H9 (cell line): Measurements from ENCODE around the gene NPAS3. TPM values are rescaled to one million over a fixed set of nuclear protein-coding genes. Genes with fewer than 3 reads are reported as not detected.

Experiments
- DNase-seq: peaks from one replicate; pipeline ENCODE4 v3.0.0-alpha.2; 2017
- H2AFZ ChIP-seq: one replicate; pipeline ENCODE4 v1.6.1; 2013; ENCODE audit warnings: mild to moderate bottlenecking, low read length, control low read depth, moderate library complexity
- H2AK5ac ChIP-seq: 2 replicates; pipeline ENCODE4 v1.6.1; 2013; ENCODE audit warnings: low read length, control low read depth, mixed read lengths; ENCODE audit not compliant: insufficient read length
- H2BK120ac ChIP-seq: one replicate; pipeline ENCODE4 v1.6.1; 2013; ENCODE audit warnings: low read depth, mild to moderate bottlenecking, low read length, control low read depth, inconsistent platforms; ENCODE audit not compliant: poor library complexity, severe bottlenecking
- H2BK12ac ChIP-seq: 2 replicates; pipeline ENCODE4 v1.6.1; 2013; ENCODE audit warnings: low read length, control low read depth, mixed read lengths, low read depth; ENCODE audit not compliant: insufficient read length
- H2BK15ac ChIP-seq: 2 replicates; pipeline ENCODE4 v1.6.1; 2013; ENCODE audit warnings: low read depth, low read length, control low read depth
- H2BK20ac ChIP-seq: one replicate; pipeline ENCODE4 v1.6.1; 2013; ENCODE audit warnings: low read depth, mild to moderate bottlenecking, low read length, control low read depth, inconsistent platforms; ENCODE audit not compliant: poor library complexity, severe bottlenecking
- H2BK5ac ChIP-seq: 2 replicates; pipeline ENCODE4 v1.6.1; 2013; ENCODE audit warnings: low read length, control low read depth, mixed read lengths; ENCODE audit not compliant: insufficient read length
- H3K14ac ChIP-seq: 2 replicates; pipeline ENCODE4 v1.6.1; 2013; ENCODE audit warnings: low read length, control low read depth; ENCODE audit not compliant: insufficient read depth
- H3K18ac ChIP-seq: 2 replicates; pipeline ENCODE4 v1.6.1; 2013; ENCODE audit warnings: low read depth, mild to moderate bottlenecking, mixed read lengths, low read length, control low read depth; ENCODE audit not compliant: insufficient read length
- H3K23ac ChIP-seq: 2 replicates; pipeline ENCODE4 v1.6.1; 2013; ENCODE audit warnings: low read length, control low read depth, mixed read lengths, low read depth; ENCODE audit not compliant: insufficient read length
- H3K23me2 ChIP-seq: 2 replicates; pipeline ENCODE4 v1.6.1; 2013; ENCODE audit warnings: low read depth, mild to moderate bottlenecking, mixed read lengths, low read length, control low read depth; ENCODE audit not compliant: insufficient read length, poor library complexity, severe bottlenecking
- H3K27ac ChIP-seq: 2 replicates; pipeline ENCODE4 v1.5.1; 2013; ENCODE audit warnings: low read length, control low read depth, mixed read lengths, low read depth; ENCODE audit not compliant: insufficient read length
- H3K27me3 ChIP-seq: 2 replicates; pipeline ENCODE4 v1.6.1; 2013; ENCODE audit warnings: low read length, control low read depth, inconsistent platforms; ENCODE audit not compliant: insufficient read depth
- H3K4ac ChIP-seq: 2 replicates; pipeline ENCODE4 v1.6.1; 2013; ENCODE audit warnings: low read depth, mild to moderate bottlenecking, control low read depth, inconsistent platforms, low read length, moderate library complexity
- H3K4me1 ChIP-seq: 2 replicates; pipeline ENCODE4 v1.6.1; 2013; ENCODE audit warnings: low read length, control low read depth, inconsistent platforms; ENCODE audit not compliant: insufficient read depth
- H3K4me2 ChIP-seq: 2 replicates; pipeline ENCODE4 v1.6.1; 2013; ENCODE audit warnings: low read length, control low read depth, mixed read lengths; ENCODE audit not compliant: insufficient read length, insufficient read depth
- H3K56ac ChIP-seq: 2 replicates; pipeline ENCODE4 v1.6.1; 2013; ENCODE audit warnings: low read depth, mild to moderate bottlenecking, mixed read lengths, low read length, control low read depth; ENCODE audit not compliant: insufficient read length
- H3K79me1 ChIP-seq: 2 replicates; pipeline ENCODE4 v1.6.1; 2013; ENCODE audit warnings: low read depth, mild to moderate bottlenecking, moderate library complexity, low read length, control low read depth, inconsistent platforms; ENCODE audit not compliant: insufficient read depth, poor library complexity, severe bottlenecking
- H3K79me2 ChIP-seq: 2 replicates; pipeline ENCODE4 v1.6.1; 2013; ENCODE audit warnings: low read length, control low read depth, inconsistent platforms; ENCODE audit not compliant: insufficient read depth
- H3K9ac ChIP-seq: 2 replicates; pipeline ENCODE4 v1.6.1; 2013; ENCODE audit warnings: low read length, control low read depth, mixed read lengths; ENCODE audit not compliant: insufficient read length; ENCODE audit errors: extremely low read depth
- H3K9me3 ChIP-seq: one replicate; pipeline ENCODE4 v1.6.1; 2013; ENCODE audit warnings: low read depth, low read length, inconsistent platforms; ENCODE audit not compliant: control insufficient read depth
- H3T11ph ChIP-seq: one replicate; pipeline ENCODE4 v1.6.1; 2013; ENCODE audit warnings: mild to moderate bottlenecking, low read length, control low read depth, inconsistent platforms
- H4K20me1 ChIP-seq: one replicate; pipeline ENCODE4 v1.6.1; 2013; ENCODE audit not compliant: control insufficient read depth, insufficient read length, insufficient read depth
- H4K5ac ChIP-seq: 2 replicates; pipeline ENCODE4 v1.6.1; 2013; ENCODE audit warnings: low read depth, mild to moderate bottlenecking, mixed read lengths, low read length, control low read depth; ENCODE audit not compliant: insufficient read length
- H4K8ac ChIP-seq: replicated peaks from 2 replicates; pipeline ENCODE4 v1.6.1; 2013; ENCODE audit warnings: low read length, control low read depth, mixed read lengths, low read depth; ENCODE audit not compliant: insufficient read length
- H4K91ac ChIP-seq: 2 replicates; pipeline ENCODE4 v1.6.1; 2013; ENCODE audit warnings: low read depth, mild to moderate bottlenecking, moderate library complexity, mixed read lengths, low read length, control low read depth; ENCODE audit not compliant: insufficient read length
- H3K27ac Mint-ChIP-seq, 3 experiments: 2 replicates in 2 of 3; 3 replicates in 1 of 3; pipeline ENCODE4 v1.8.0; 2020 to 2021; ENCODE audit warnings: mixed read lengths in 3 of 3, mild to moderate bottlenecking in 1 of 3, moderate library complexity in 1 of 3
- H3K27me3 Mint-ChIP-seq: 2 replicates; pipeline ENCODE4 v1.8.0; 2021; ENCODE audit warnings: low read depth, mild to moderate bottlenecking, moderate library complexity, mixed read lengths
- H3K36me3 Mint-ChIP-seq, 3 experiments: 2 replicates in 2 of 3; 3 replicates in 1 of 3; pipeline ENCODE4 v1.8.0; 2020 to 2021; ENCODE audit warnings: low read depth in 3 of 3, mixed read lengths in 3 of 3; ENCODE audit not compliant: insufficient read depth in 1 of 3
- H3K4me1 Mint-ChIP-seq, 2 experiments: 2 replicates each; pipeline ENCODE4 v1.8.0; 2020; ENCODE audit warnings: mixed read lengths in 2 of 2
- H3K4me3 Mint-ChIP-seq, 2 experiments: 2 replicates in 1 of 2; 3 replicates in 1 of 2; pipeline ENCODE4 v1.8.0; 2020 to 2021; ENCODE audit warnings: mild to moderate bottlenecking in 2 of 2, mixed read lengths in 2 of 2, moderate library complexity in 1 of 2
- H3K9me3 Mint-ChIP-seq, 2 experiments: 2 replicates in 1 of 2; 3 replicates in 1 of 2; pipeline ENCODE4 v1.8.0; 2020; ENCODE audit warnings: mild to moderate bottlenecking in 2 of 2, mixed read lengths in 2 of 2, moderate library complexity in 1 of 2
- WGBS: extraction: QIAGEN DNeasy Blood & Tissue Kit; methylation state at CpG from one replicate; pipeline ENCODE4 v1.1.7; 2013; ENCODE audit warnings: missing lambda C conversion rate, low lambda C conversion rate, mixed read lengths; ENCODE audit not compliant: insufficient read length; ENCODE audit errors: extremely low coverage; 5-methylcytosine and 5-hydroxymethylcytosine counted together
- total RNA-seq: library from RNA; stranded (reverse); gene quantifications from 2 replicates; pipeline ENCODE4 v1.2.1, GENCODE V29; 2021
- TF ChIP-seq, protein P1 (sequence below): fragments of 200-600 bp; sonication (generic); conservative IDR thresholded peaks from 3 replicates; pipeline ENCODE4 v1.8.0; 2021; ENCODE audit warnings: antibody characterized with exemption, mild to moderate bottlenecking

The NPAS3 gene
- total RNA-seq, 1 experiment from 2014 or later, result 0.17 TPM

DNA sequence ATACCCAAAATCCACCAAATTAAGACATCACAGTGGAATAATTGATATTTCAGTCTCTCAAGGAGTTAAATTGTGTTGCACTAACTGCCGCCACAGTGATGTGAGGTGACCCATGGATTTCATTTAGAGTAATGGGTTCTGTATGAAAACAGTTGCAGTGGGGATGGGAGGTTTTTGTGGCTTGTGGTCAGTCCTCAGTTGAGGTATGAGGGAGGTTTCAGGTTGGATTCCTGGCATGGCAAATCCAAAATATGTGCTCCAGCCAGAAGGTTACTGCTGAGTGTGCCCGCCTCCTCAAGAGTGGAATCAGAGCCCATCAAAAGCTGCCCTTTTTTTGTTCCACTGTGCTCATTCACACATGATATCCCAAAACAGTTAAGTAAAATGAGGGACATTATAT lies 525.1 kb downstream of the NPAS3 start:
- no peak overlapping the region for H3K56ac ChIP-seq
- no peak overlapping the region for H2BK15ac ChIP-seq
- no peak overlapping the region for H2AFZ ChIP-seq
- H2BK20ac ChIP-seq, result no peak overlapping the region
- H4K20me1 ChIP-seq, result no peaks in the 10 kb centered on the region
- H2BK5ac ChIP-seq, result no peak overlapping the region
- Mint-ChIP-seq H3K36me3 (no peaks in the 10 kb centered on the region; a peak in 1 of 7 replicates), H3K4me1 (peaks cover 6 to 9% of the 10 kb centered on the region in 2 experiments; a peak in 3 of 4 replicates), H3K27me3 (no peaks in the 10 kb centered on the region), H3K27ac (no peak overlapping the region), H3K4me3 (no peak overlapping the region), H3K9me3 (no peaks in the 10 kb centered on the region)
- no peaks in the 10 kb centered on the region for H3K23me2 ChIP-seq
- TF ChIP-seq, protein P1, sequence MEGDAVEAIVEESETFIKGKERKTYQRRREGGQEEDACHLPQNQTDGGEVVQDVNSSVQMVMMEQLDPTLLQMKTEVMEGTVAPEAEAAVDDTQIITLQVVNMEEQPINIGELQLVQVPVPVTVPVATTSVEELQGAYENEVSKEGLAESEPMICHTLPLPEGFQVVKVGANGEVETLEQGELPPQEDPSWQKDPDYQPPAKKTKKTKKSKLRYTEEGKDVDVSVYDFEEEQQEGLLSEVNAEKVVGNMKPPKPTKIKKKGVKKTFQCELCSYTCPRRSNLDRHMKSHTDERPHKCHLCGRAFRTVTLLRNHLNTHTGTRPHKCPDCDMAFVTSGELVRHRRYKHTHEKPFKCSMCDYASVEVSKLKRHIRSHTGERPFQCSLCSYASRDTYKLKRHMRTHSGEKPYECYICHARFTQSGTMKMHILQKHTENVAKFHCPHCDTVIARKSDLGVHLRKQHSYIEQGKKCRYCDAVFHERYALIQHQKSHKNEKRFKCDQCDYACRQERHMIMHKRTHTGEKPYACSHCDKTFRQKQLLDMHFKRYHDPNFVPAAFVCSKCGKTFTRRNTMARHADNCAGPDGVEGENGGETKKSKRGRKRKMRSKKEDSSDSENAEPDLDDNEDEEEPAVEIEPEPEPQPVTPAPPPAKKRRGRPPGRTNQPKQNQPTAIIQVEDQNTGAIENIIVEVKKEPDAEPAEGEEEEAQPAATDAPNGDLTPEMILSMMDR, result no peak
- no peak overlapping the region for H2BK12ac ChIP-seq
- H3K79me1 ChIP-seq, result no peaks in the 10 kb centered on the region
- H3K4ac ChIP-seq, result no peak overlapping the region
- H3K4me1 ChIP-seq, result no peaks in the 10 kb centered on the region
- H3K23ac ChIP-seq, result no peak overlapping the region
- H3K79me2 ChIP-seq, result no peaks in the 10 kb centered on the region
- no peak overlapping the region for H3K27ac ChIP-seq
- H3K9ac ChIP-seq, result no peak overlapping the region
- no CpG with 5 or more reads among the region's 2 CpGs for WGBS
- no peaks in the 10 kb centered on the region for H3K9me3 ChIP-seq
- no peak overlapping the region for H3K14ac ChIP-seq
- DNase-seq, result no peak
- H2AK5ac ChIP-seq, result no peak overlapping the region
- no peak overlapping the region for H3T11ph ChIP-seq
- H3K27me3 ChIP-seq, result no peaks in the 10 kb centered on the region
- H4K8ac ChIP-seq, result no peak overlapping the region
- no peak overlapping the region for H2BK120ac ChIP-seq
- H3K18ac ChIP-seq, result no peak overlapping the region
- H3K4me2 ChIP-seq, result no peak overlapping the region
- H4K5ac ChIP-seq, result no peak overlapping the region
- H4K91ac ChIP-seq, result no peak overlapping the region
